HepG2 (cell line): Measurements from ENCODE around the gene EPB41L2. TPM values are rescaled to one million over a fixed set of nuclear protein-coding genes. Genes with fewer than 3 reads are reported as not detected.
A peak's percentile ranks its signal among the peaks of the same experiment; 100 is the strongest.

ENCODE experiments used
- BRCA1 ChIP-seq: sonication (generic); formaldehyde crosslinking; IDR thresholded peaks from 2 replicates; pipeline ENCODE4 v1.4.0; 2020; ENCODE audit warnings: missing genetic modification reagents
- DMTF1 ChIP-seq: sonication (generic); formaldehyde crosslinking; IDR thresholded peaks from 2 replicates; pipeline ENCODE4 v1.4.0; 2020; ENCODE audit warnings: mild to moderate bottlenecking, missing genetic modification reagents
- HINFP ChIP-seq: sonication (generic); formaldehyde crosslinking; IDR thresholded peaks from 2 replicates; pipeline ENCODE4 v1.4.0; 2020; ENCODE audit warnings: low read depth, mild to moderate bottlenecking, missing genetic modification reagents
- HNRNPK ChIP-seq: fragments of 200-400 bp; formaldehyde crosslinking; IDR thresholded peaks from 2 replicates; pipeline ENCODE4 v1.6.1; 2018; ENCODE audit warnings: low read length, low read depth, moderate library complexity, mild to moderate bottlenecking; ENCODE audit not compliant: poor library complexity, severe bottlenecking
- HOXA9 ChIP-seq: sonication (generic); formaldehyde crosslinking; IDR thresholded peaks from 2 replicates; pipeline ENCODE4 v1.8.1; 2022; ENCODE audit warnings: missing genetic modification reagents, mild to moderate bottlenecking, moderate library complexity, borderline replicate concordance
- NFYC ChIP-seq: IDR thresholded peaks from 2 replicates; pipeline ENCODE4 v1.6.1; 2016; ENCODE audit warnings: missing genetic modification reagents, missing compliant biosample characterization
- SALL2 ChIP-seq: sonication (generic); formaldehyde crosslinking; IDR thresholded peaks from 2 replicates; pipeline ENCODE4 v1.8.1; 2023; ENCODE audit warnings: mild to moderate bottlenecking, missing genetic modification reagents, inconsistent platforms
- SATB2 ChIP-seq: sonication (generic); formaldehyde crosslinking; IDR thresholded peaks from 2 replicates; pipeline ENCODE4 v1.5.0; 2020; ENCODE audit warnings: missing genetic modification reagents
- SMARCE1 ChIP-seq: fragments of 450-650 bp; IDR thresholded peaks from 2 replicates; pipeline ENCODE4 v1.6.1; 2017; ENCODE audit warnings: borderline replicate concordance
- SOX13 ChIP-seq, 3 experiments: fragments of 450-650 bp in 1 of 3; sonication (generic) in 1 of 3; formaldehyde crosslinking in 1 of 3; IDR thresholded peaks in 2 of 3; conservative IDR thresholded peaks in 1 of 3; 2 replicates each; pipeline versions ENCODE4 v1.5.0 to v1.6.1; 2016 to 2020; ENCODE audit warnings: antibody characterized with exemption in 1 of 3, mild to moderate bottlenecking in 1 of 3, missing compliant biosample characterization in 1 of 3, missing genetic modification reagents in 1 of 3, moderate library complexity in 1 of 3
- ZNF224 ChIP-seq: sonication (generic); formaldehyde crosslinking; IDR thresholded peaks from 2 replicates; pipeline ENCODE4 v1.5.0; 2020; ENCODE audit warnings: mild to moderate bottlenecking, missing genetic modification reagents
- ZNF318 ChIP-seq: sonication (generic); formaldehyde crosslinking; IDR thresholded peaks from 2 replicates; pipeline ENCODE4 v1.4.0; 2020; ENCODE audit warnings: mild to moderate bottlenecking, missing genetic modification reagents
- ZNF503 ChIP-seq: sonication (generic); formaldehyde crosslinking; IDR thresholded peaks from 2 replicates; pipeline ENCODE4 v1.4.0; 2020; ENCODE audit warnings: missing genetic modification reagents
- ZNF530 ChIP-seq: sonication (generic); formaldehyde crosslinking; IDR thresholded peaks from 2 replicates; pipeline ENCODE4 v1.5.0; 2020; ENCODE audit warnings: low read depth, mild to moderate bottlenecking, missing genetic modification reagents
- polyA plus RNA-seq, 8 experiments: library from polyadenylated mRNA; depleted of rRNA in 3 of 8; stranded (reverse) in 7 of 8; unstranded in 1 of 8; fragments of >200 nt; fragmentation: Illumina TruSeq in 4 of 8; extraction: Trizol in 4 of 8; gene quantifications; 2 replicates each; pipeline versions ENCODE4 v1.2.1 to v1.2.3, GENCODE V29; 2011 to 2016; ENCODE audit warnings: low read depth in 4 of 8, missing spikeins in 1 of 8, mixed read lengths in 1 of 8; ENCODE audit not compliant: insufficient read depth in 1 of 8
- total RNA-seq, 5 experiments: library from RNA; depleted of rRNA; stranded (reverse); fragments of >200 nt; fragmentation: Illumina TruSeq; extraction: Trizol; gene quantifications; 2 replicates each; pipeline ENCODE4 v1.2.3, GENCODE V29; 2016; ENCODE audit warnings: low read depth in 1 of 5

EPB41L2 gene
- total and polyA plus RNA-seq, 2 of the 13 experiments (the other 11 are each of a cell fraction or from before 2014, with no cell fraction given) = 41.7 to 56.4 TPM

GRCh38 chr6:131065112-131065823, 2.2 kb upstream of the EPB41L2 start (continued):
- TF ChIP-seq ZNF503 (CRISPR knock-in tag) (peak; percentile 71; the same call in 1 of the 2 replicates), HINFP (CRISPR knock-in tag) (no peak), ZNF530 (CRISPR knock-in tag) (no peak), ZNF224 (CRISPR knock-in tag) (no peak), DMTF1 (no peak; the same call in 1 of the 2 replicates), ZNF318 (no peak), SMARCE1 (no peak), BRCA1 (CRISPR knock-in tag) (no peak), SOX13 (IDR thresholded peaks at IDR 0.05) (0 out of 2 replicates have a peak, but pooled peaks have one; percentile 29), SOX13 (CRISPR knock-in tag; conservative IDR thresholded peaks at IDR 0.05 in 1 of 2, IDR thresholded peaks at IDR 0.05 in 1 of 2) (peak in 1 of 2 experiments; percentile 78; a peak in 2 of 4 replicates), NFYC (CRISPR knock-in tag) (no peak), SATB2 (no peak), HOXA9 (CRISPR knock-in tag) (no peak), SALL2 (no peak), HNRNPK (no peak)
